ENCODE results near the gene RTF1.

DNA sequence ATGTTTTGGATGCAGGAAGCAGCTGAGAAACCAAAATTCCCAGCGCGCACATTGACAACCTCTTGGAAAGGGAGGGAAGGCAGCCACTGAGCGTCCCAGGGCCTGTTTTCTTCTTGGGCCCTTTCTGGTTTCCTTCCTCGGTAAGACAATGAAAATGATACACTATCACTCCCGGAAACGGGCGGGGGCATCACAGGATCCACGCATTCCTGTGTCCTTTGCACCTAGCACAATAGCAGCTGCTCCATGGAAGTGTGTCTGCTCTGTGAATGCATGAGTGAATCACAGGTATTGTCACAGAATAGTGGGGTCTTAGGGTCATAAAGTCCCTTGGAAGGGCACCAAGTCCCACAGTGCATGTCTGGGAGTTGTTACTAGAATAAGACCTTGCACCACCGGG, 70.5 kb downstream of the RTF1 start:
- TF ChIP-seq EZH2 (IDR thresholded peaks at IDR 0.05; ENCODE audit: borderline replicate concordance, low read depth, low read length, severe bottlenecking) (no peak), POLR2AphosphoS5 (IDR thresholded peaks at IDR 0.05; ENCODE audit: insufficient read depth, low read depth, low read length) (no peak)
- TF ChIP-seq, protein P1, sequence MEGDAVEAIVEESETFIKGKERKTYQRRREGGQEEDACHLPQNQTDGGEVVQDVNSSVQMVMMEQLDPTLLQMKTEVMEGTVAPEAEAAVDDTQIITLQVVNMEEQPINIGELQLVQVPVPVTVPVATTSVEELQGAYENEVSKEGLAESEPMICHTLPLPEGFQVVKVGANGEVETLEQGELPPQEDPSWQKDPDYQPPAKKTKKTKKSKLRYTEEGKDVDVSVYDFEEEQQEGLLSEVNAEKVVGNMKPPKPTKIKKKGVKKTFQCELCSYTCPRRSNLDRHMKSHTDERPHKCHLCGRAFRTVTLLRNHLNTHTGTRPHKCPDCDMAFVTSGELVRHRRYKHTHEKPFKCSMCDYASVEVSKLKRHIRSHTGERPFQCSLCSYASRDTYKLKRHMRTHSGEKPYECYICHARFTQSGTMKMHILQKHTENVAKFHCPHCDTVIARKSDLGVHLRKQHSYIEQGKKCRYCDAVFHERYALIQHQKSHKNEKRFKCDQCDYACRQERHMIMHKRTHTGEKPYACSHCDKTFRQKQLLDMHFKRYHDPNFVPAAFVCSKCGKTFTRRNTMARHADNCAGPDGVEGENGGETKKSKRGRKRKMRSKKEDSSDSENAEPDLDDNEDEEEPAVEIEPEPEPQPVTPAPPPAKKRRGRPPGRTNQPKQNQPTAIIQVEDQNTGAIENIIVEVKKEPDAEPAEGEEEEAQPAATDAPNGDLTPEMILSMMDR (IDR thresholded peaks at IDR 0.05; ENCODE audit: extremely low read depth in 1 of 2, insufficient read depth in 1 of 2, low read depth in 1 of 2, low read length in 2 of 2) = no peak

Measured in endothelial cell of umbilical vein (primary cell).